Fibroblast of the aortic adventitia (primary cell): Measurements from ENCODE around the gene STMND1. TPM values are rescaled to one million over a fixed set of nuclear protein-coding genes. Genes with fewer than 3 reads are reported as not detected.

Experiments used
- DNase-seq: peaks from one replicate; pipeline ENCODE4 v3.0.0-alpha.2; 2010; ENCODE audit warnings: low read depth
- H3K4me3 ChIP-seq: 2 replicates; pipeline ENCODE4 v1.5.1; 2011; ENCODE audit warnings: low read depth, mild to moderate bottlenecking, control low read depth, low read length, moderate library complexity
- CTCF ChIP-seq: IDR thresholded peaks from 2 replicates; pipeline ENCODE4 v1.5.1; 2011; ENCODE audit warnings: mild to moderate bottlenecking, low read length, control low read depth, inconsistent platforms; ENCODE audit not compliant: insufficient read depth
- total RNA-seq: library from RNA; depleted of rRNA; stranded (reverse); fragments of >200 nt; gene quantifications from 2 replicates; pipeline ENCODE4 v1.2.3, GENCODE V29; 2012; ENCODE audit warnings: low replicate concordance

STMND1 gene
- total RNA-seq, 1 donor, result not detected

GRCh38 chr6:17179530-17180073, 77.8 kb downstream of the STMND1 start:
- TF ChIP-seq CTCF, result no peak
- H3K4me3 ChIP-seq, result no peak overlapping the region
- no peak for DNase-seq

Other genes with a start within 250 kb of the STMND1 start
- 0.65 and 1.9 TPM in 2 replicates for gene RBM24, start 179.3 kb downstream of the STMND1 start, total RNA-seq